ENCODE data around the gene PTPN20.

DNA sequence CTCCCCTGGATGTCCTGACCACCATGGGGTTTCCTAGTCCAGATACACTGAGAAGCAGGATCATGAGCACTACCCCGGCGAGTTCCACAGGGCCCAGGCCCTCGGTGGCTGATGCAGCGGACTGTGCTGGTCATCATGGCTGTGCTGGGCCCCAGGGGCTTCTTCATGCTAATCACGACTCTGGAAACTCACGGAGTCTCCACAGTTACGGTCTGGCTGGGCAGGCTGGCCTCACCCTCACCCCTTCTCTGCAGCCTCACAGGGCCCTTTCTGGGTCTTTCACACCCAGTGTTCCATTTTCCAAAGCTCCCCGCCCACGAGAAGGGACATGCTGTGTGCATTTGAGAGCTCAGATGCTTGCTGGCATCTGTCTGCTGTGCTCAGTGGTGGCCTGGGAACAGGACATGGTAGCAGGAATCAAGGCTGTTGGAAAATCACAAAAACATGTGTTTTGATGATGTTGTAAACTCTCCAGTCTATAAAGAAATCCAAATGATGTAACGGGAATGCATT lies 119.0 kb downstream of the PTPN20 start:
- TF ChIP-seq, protein P1, sequence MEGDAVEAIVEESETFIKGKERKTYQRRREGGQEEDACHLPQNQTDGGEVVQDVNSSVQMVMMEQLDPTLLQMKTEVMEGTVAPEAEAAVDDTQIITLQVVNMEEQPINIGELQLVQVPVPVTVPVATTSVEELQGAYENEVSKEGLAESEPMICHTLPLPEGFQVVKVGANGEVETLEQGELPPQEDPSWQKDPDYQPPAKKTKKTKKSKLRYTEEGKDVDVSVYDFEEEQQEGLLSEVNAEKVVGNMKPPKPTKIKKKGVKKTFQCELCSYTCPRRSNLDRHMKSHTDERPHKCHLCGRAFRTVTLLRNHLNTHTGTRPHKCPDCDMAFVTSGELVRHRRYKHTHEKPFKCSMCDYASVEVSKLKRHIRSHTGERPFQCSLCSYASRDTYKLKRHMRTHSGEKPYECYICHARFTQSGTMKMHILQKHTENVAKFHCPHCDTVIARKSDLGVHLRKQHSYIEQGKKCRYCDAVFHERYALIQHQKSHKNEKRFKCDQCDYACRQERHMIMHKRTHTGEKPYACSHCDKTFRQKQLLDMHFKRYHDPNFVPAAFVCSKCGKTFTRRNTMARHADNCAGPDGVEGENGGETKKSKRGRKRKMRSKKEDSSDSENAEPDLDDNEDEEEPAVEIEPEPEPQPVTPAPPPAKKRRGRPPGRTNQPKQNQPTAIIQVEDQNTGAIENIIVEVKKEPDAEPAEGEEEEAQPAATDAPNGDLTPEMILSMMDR (IDR thresholded peaks at IDR 0.05; ENCODE audit: low read length), result no peak
- no peak for TF ChIP-seq EZH2 (IDR thresholded peaks at IDR 0.05; ENCODE audit: borderline replicate concordance, low read length)
